ENCODE results near the gene DOCK7. TPM values are rescaled to one million over a fixed set of nuclear protein-coding genes. Genes with fewer than 3 reads are reported as not detected.

DOCK7 gene
- total and polyA plus RNA-seq, 2 of the 13 experiments (the other 11 are each of a cell fraction or from before 2014, with no cell fraction given): 45.7 to 67.2 TPM

DNA sequence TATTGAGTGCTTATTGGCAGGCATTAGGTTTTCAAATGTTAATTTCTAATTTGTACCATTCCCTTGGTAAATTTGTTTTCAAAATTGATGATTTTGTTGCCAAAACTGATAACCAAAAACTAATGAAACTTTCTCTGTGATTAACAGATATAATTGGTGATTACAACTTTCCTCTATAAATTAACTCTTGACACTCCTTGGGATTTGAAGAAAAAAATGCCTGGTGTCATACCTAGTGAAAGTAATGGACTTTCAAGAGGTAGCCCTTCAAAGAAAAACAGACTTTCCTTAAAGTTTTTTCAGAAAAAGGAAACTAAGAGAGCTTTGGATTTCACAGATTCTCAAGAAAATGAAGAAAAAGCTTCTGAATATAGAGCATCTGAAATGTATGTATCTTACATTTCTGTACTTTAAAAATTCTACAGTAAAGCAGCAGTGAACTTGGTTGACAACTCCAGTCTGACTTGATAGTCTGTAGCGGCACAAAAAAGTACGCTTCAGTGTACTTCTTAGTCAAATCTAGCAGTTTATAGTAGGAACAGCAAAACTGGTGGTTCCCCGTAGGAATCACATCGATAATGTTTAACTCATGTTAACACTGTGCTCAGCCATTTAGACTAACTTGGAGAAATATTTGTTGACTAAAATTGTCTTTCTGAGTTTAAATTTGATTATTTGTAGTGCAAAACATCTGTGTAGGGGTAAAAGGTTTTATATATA, 248.4 kb downstream of the DOCK7 start (continued):
- TF ChIP-seq, protein P1, sequence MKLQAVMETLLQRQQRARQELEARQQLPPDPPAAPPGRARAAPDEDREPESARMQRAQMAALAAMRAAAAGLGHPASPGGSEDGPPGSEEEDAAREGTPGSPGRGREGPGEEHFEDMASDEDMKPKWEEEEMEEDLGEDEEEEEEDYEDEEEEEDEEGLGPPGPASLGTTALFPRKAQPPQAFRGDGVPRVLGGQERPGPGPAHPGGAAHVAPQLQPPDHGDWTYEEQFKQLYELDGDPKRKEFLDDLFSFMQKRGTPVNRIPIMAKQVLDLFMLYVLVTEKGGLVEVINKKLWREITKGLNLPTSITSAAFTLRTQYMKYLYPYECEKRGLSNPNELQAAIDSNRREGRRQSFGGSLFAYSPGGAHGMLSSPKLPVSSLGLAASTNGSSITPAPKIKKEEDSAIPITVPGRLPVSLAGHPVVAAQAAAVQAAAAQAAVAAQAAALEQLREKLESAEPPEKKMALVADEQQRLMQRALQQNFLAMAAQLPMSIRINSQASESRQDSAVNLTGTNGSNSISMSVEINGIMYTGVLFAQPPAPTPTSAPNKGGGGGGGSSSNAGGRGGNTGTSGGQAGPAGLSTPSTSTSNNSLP (IDR thresholded peaks at IDR 0.05; ENCODE audit: low read depth, low read length): 0 out of 2 replicates have a peak, but pooled peaks have one; percentile 44
- TF ChIP-seq RELA (CRISPR knock-in tag; IDR thresholded peaks at IDR 0.05): no peak
- peak; percentile 73; the same call in 1 of the 2 replicates for TF ChIP-seq ZNF335 (CRISPR knock-in tag; IDR thresholded peaks at IDR 0.05)

DNA sequence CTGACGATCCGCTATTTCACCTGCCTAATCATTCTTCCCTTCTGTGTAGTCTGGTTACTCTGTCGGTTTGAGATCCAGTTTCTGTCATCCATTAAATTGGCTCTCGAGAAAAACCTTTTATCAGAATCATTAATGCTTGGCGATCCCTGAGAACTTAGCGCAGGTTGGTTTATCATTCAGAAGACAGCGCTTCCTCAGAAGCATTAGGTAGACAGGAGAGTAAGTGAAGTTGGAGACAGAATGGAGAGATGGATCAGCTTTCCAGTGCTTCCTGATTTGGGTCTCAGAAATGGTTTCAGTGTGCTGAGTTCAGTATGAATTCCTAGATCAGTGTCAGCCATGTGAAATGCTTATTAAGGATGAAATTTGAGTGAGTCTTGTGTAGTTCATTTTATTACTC, 250.0 kb downstream of the DOCK7 start:
- Histone ChIP-seq H3K9ac (ENCODE audit: insufficient read depth, low read depth, low read length) (peak overlapping the region; percentile 99), H3K27ac (ENCODE audit: extremely low read length, insufficient read depth, low read length) (peak overlapping the region; percentile 100), H3K4me1 (ENCODE audit: insufficient read depth, low read length) (peaks cover 36% of the 10 kb centered on the region), H3K36me3 (replicated peaks in 1 of 2; ENCODE audit: control insufficient read depth in 1 of 2, insufficient read depth in 2 of 2, low read length in 2 of 2) (peaks cover 3 to 21% of the 10 kb centered on the region in 2 experiments), H2AFZ (ENCODE audit: low read length) (no peak overlapping the region), H4K20me1 (ENCODE audit: insufficient read depth, low read length) (peaks cover 11% of the 10 kb centered on the region), H3K4me3 (replicated peaks in 1 of 3; ENCODE audit: insufficient read depth in 1 of 3, low read depth in 2 of 3, low read length in 3 of 3) (peak overlapping the region; percentile 86 to 95 (median 93)), H3K9me3 (ENCODE audit: low read length) (no peaks in the 10 kb centered on the region), H3K27me3 (ENCODE audit: control insufficient read depth in 1 of 2, insufficient read depth in 2 of 2, low read length in 2 of 2) (no peaks in the 10 kb centered on the region; a peak in 1 of 5 replicates), H3K4me2 (ENCODE audit: low read depth, low read length) (peak overlapping the region; percentile 85), H3K79me2 (ENCODE audit: insufficient read depth, low read length) (peaks cover 63% of the 10 kb centered on the region)
- TF ChIP-seq ATF7 (IDR thresholded peaks at IDR 0.05) (no peak), ATF7 (CRISPR knock-in tag; IDR thresholded peaks at IDR 0.05) (no peak), KMT2A (CRISPR knock-in tag; IDR thresholded peaks at IDR 0.05) (peak; percentile 61; the same call in 1 of the 2 replicates), RAD21 (CRISPR knock-in tag; IDR thresholded peaks at IDR 0.05) (no peak), ZNF761 (CRISPR knock-in tag; conservative IDR thresholded peaks at IDR 0.05) (no peak), SAP130 (CRISPR knock-in tag; IDR thresholded peaks at IDR 0.05; ENCODE audit: low read depth) (peak; percentile 41; the same call in 1 of the 2 replicates)
- TF ChIP-seq, protein P2, sequence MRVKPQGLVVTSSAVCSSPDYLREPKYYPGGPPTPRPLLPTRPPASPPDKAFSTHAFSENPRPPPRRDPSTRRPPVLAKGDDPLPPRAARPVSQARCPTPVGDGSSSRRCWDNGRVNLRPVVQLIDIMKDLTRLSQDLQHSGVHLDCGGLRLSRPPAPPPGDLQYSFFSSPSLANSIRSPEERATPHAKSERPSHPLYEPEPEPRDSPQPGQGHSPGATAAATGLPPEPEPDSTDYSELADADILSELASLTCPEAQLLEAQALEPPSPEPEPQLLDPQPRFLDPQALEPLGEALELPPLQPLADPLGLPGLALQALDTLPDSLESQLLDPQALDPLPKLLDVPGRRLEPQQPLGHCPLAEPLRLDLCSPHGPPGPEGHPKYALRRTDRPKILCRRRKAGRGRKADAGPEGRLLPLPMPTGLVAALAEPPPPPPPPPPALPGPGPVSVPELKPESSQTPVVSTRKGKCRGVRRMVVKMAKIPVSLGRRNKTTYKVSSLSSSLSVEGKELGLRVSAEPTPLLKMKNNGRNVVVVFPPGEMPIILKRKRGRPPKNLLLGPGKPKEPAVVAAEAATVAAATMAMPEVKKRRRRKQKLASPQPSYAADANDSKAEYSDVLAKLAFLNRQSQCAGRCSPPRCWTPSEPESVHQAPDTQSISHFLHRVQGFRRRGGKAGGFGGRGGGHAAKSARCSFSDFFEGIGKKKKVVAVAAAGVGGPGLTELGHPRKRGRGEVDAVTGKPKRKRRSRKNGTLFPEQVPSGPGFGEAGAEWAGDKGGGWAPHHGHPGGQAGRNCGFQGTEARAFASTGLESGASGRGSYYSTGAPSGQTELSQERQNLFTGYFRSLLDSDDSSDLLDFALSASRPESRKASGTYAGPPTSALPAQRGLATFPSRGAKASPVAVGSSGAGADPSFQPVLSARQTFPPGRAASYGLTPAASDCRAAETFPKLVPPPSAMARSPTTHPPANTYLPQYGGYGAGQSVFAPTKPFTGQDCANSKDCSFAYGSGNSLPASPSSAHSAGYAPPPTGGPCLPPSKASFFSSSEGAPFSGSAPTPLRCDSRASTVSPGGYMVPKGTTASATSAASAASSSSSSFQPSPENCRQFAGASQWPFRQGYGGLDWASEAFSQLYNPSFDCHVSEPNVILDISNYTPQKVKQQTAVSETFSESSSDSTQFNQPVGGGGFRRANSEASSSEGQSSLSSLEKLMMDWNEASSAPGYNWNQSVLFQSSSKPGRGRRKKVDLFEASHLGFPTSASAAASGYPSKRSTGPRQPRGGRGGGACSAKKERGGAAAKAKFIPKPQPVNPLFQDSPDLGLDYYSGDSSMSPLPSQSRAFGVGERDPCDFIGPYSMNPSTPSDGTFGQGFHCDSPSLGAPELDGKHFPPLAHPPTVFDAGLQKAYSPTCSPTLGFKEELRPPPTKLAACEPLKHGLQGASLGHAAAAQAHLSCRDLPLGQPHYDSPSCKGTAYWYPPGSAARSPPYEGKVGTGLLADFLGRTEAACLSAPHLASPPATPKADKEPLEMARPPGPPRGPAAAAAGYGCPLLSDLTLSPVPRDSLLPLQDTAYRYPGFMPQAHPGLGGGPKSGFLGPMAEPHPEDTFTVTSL (CRISPR knock-in tag; IDR thresholded peaks at IDR 0.05; ENCODE audit: borderline replicate concordance): peak; percentile 28; the same call in 1 of the 2 replicates
- ATAC-seq (no peak), DNase-seq (ENCODE audit: low spot score) (no peak), FAIRE-seq (peak; percentile 70)
- WGBS (ENCODE audit: low lambda C conversion rate): under 1% methylated on average over 7 of the region's 7 CpGs
- ChIA-PET POLR2A (no interaction called here), CTCF (ENCODE audit: low intra/inter-chr PET ratio, low total read pairs) (no interaction called here)
- in situ Hi-C loops (cut with HindIII; ENCODE audit: extremely low pct_ligation_motif_present, low pct_unique_long_range_greater_than_20kb) (no loop called here), intact Hi-C loops (cut with micrococcal nuclease; ENCODE audit: unreplicated experiment) (no loop called here)
- BruUV-seq (replicated peaks): no TSS peak

Measured in HepG2 (cell line).